GM21515 (cell line): Measurements from ENCODE around the gene PEX3.
"Not testable (repeated sequence)": the region's sequence is repeated elsewhere in the genome, so short reads cannot be mapped to it uniquely, and the experiment has no call there.

Source experiments
- ATAC-seq: cut with Tn5 transposase; IDR thresholded peaks from one replicate; pipeline ENCODE4 v1.9.1; 2021; ENCODE audit not compliant: unreplicated experiment

Gene PEX3

DNA sequence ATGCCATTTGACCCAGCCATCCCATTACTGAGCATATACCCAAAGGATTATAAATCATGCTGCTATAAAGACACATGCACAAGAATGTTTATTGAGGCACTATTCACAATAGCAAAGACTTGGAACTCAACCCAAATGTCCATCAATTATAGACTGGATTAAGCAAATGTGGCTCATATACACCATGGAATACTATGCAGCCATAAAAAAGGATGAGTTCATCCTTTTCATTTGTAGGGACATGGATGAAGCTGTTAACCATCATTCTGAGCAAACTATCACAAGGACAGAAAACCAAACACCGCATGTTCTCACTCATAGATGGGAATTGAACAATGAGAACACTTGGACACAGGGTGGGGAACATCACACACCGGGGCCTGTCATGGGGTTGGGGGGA is 2.7 kb upstream of the PEX3 start:
- ATAC-seq, result not testable (repeated sequence)

DNA sequence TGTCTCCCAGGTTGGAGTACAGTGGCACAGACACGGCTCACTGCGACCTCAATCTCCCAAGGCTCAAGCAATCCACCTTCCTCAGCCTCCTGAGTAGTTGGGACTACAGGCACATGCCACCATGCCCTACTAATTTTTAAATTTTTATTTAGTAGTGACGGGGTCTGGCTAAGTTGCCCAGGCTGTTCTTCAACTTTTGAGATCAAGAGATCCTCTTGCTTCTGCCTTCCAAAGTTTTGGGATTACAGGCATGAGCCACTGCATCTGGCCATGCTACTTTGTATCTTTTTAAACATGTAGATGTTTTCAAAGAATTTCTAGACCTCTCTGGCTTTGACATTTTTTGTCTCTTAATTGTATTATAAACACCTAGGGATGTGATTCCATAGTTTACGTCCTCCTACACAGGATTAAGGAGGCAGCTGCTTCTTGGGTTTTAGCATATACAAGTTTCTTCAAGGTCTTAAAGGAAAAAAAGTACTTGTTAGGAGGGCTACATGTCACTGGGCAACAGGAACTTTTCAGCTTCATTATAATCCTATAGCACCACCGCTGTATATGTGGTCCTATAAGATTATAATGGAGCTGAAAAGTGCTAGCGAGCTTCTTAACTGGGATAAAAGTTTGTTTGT is 1.4 kb upstream of the PEX3 start:
- ATAC-seq, result no peak

DNA sequence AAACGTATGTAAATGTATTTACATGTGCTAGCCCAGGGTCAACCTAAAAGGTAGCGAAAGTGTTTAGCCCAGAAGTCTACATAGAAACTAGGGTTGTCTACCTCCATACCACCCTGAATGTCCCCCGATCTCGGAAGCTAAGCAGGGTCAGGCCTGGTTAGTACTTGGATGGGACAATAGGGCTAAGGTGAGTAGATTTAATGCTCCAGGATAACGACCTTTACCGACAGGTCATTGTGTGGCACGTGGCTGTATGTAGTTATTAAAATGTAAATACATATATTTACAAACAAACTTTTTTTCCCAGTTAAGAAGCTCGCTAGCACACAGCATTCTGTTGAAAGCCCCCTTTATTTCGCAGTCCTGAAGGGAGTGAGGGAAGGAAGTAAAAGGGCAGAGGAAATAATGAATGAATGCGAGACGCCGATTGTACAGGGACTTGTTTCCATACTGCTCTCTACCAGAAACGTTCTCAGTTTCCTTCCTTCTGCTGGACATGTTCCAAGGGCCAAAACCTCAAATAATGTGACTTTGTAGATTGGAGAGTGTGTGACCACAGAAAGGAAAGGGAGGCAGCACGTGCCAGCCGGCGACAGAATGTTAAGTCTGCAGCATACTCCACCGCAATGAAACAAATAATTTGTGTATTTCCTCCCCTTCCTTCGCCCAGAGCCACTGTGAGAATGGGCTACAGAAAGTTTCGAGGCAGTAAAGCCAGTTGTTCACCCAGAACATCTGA is 722 bp upstream of the PEX3 start:
- ATAC-seq, result no peak

DNA sequence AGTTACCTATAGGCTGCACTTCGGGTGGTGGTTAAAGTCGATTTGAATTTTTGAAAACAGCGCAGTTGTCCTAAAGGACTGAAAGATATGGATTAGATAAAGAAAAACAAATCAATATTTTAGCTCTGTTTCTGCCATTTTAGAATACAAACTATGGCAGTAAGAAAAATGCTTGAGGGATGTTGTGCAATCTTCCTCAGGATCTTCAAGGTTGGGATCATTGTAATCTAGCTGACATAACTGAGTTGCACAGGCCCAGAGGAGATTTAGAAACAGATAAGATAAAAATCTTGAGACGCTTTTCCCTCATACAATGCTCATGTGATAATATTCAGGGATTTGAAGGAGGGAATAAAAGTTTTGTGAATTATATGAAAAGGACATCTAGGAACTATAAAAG is 926 bp downstream of the PEX3 start:
- ATAC-seq, result no peak

DNA sequence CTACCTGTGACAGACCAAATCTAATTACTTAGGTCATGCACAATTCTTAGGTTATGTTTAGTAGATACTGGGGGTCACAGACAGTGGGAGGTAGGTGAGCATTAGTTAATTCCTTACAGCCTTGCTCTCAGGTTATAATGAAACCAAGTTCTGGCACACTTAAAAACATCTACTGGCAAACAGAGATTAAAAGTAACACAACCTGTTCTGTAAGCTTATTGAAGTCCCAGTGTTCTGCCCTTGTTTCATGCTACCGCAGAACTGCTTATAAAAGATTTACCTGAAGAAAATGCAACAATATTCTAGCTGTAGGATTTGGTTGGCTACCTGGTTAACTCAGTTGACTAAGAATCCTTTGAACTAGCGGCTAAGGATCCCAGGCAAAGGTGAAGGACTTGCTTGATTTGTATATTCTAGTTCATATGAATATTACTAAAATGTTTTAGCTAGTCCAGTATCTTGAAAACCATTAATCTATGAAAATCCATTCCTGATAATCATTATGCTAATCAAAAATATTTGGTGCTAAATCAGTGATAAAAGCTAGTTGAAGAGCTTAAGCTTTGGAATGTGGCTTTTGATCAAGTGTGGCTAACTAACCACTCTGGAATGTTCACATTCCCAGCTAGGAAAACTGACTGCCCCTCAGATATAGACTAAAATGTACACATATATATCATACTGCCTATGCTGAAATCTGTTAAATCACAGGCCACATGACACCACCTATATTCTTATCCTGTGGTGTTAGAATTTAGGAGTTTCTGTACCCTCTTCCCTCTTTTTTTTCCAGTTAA is 7.2 kb downstream of the PEX3 start:
- no peak for ATAC-seq

DNA sequence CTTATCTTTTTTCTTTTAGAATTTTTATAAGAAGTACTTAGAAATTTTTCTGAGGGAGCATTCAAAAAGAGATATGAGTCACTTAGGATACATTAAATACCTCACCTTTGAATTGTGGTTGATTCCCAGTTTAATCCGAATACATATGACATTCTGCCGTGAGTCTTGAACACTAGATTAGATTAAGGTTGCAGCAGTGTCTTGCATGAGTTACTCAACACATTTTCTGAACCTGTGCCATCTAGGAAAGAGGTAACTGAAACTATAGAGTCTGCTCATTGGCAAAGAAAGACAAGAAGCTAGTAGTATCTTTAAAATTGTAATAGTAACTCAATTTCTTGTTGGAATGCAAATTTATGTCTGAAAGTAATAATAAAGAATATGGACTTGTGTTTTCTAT is 14.9 kb downstream of the PEX3 start:
- ATAC-seq, result no peak

DNA sequence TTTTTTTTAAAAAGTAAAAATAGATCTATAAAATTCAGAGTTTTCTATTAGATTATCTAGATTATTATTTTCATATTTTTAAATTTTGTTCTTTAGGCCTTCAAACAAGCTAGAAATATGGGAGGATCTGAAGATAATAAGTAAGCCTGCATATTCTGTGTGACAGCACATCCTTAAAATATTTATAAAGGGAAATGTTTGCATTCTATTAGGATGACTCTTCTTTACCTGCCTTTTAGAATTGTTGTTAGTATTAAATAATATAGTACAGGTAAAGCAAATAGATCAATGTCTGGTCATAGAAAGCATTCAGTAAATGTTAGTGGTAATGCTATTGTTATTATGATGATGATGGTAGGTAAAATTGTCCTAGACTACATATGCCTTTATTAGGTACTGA is 17.4 kb downstream of the PEX3 start:
- no peak for ATAC-seq

DNA sequence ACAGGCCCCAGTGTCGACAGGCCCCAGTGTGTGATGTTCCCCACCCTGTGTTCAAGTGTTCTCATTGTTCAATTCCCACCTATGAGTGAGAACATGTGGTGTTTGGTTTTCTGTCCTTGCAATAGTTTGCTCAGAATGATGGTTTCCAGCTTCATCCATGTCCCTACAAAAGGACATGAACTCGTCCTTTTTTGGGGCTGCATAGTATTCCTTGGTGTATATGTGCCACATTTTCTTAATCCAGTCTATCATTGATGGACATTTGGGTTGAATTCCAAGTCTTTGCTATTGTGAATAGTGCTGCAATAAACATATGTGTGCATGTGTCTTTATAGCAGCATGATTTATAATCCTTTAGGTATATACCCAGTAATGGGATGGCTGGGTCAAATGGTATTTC is 18.2 kb downstream of the PEX3 start:
- not testable (repeated sequence) for ATAC-seq

DNA sequence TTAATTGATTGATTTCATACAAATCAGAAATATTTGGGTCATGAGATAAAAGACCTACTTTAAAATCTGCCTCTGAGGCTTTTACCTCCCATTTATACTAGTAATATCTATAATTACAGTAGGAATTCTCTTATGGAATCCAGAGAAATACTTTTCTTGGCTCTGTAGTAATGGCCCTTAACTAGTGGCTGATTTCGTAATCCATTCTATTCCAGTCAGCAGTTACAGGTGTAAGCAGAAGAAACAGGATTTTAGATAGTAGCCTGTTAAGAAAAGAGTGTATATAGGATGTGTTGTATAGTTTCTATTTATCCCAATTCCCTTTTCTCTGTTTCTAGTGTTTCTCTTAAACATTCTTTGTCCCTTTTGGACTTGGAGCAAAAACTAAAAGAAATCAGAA is 21.2 kb downstream of the PEX3 start:
- no peak for ATAC-seq

DNA sequence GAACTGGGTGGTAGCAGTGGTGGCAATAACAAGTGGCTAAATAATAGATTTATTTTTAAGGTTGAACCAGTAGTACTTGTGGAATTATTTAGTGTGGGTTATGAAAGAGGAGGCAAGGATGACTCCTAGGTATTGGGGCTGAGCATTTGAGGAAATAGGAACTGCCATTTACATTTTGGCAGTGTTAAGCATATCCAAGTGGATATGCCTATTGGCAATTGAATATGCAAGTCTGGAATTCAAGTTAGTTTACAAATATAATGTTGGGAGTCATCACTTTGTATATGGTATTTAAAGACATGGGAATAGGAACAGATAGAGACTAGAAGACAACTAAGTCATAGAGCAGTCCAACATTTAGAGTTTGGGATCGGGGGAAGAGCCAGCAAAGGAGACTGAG is 25.9 kb downstream of the PEX3 start:
- no peak for ATAC-seq

DNA sequence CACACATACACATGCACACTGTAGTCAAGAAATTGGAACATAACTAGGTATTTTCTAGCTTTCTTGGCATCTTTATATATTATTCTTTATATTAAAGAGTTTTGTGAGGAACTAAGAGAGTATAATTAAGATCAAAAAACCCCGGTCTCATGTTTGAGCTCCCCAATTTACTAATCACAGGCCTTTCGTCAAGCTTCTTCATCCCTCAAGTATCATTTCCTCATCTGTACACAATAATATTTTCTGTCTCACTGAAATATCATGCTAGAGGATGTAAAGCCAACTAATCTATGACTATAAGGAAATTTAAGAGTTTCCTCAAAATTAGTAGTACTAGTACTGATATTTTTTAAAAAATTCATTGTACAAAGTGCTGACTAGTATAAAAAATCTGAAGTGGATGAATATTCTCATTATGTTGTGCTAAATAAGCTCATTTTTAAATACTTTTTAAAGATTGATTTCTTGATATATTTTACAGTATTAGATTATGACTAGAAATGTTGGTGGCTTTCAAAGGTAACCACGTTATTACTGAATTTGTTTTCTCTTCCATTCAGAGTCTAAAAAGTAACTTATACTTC is 28.0 kb downstream of the PEX3 start:
- ATAC-seq, result no peak

DNA sequence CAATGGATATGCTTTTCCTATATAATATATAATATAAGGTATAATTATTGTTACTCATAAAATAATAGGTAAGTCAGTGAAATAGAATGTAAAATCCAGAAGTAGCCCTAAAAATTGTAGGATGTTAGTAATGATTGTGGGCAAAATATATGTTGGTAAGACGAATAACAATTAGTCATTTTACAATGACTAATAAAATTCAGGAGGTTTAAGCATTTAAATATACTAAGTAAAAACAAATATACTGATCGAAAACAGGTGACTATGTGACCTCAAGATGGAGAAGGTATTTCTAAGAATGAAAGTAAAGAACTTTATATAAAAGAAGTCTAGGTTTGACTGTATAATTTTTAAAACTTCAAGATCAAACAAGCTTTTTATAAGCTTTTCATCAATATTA is 32.0 kb downstream of the PEX3 start:
- ATAC-seq, result no peak

DNA sequence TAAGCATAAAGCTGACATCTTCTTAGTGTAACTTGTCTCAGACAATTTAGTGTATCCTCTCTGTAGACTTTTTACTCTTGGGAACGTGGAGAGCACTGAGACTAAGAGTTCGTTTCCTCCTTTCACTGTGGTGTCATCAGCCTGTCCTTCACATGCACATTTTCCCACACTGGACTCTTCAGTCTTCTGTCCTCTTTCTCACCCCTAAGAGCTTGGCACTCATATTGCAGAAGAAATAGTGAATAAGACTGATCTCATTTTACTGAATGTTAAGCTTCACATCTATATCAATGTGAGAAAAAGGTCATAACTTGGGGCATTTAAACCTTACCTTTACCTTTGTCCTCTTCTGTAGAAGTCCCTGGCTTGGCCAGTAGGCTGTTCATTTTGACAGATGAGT is 35.4 kb downstream of the PEX3 start:
- no peak for ATAC-seq

DNA sequence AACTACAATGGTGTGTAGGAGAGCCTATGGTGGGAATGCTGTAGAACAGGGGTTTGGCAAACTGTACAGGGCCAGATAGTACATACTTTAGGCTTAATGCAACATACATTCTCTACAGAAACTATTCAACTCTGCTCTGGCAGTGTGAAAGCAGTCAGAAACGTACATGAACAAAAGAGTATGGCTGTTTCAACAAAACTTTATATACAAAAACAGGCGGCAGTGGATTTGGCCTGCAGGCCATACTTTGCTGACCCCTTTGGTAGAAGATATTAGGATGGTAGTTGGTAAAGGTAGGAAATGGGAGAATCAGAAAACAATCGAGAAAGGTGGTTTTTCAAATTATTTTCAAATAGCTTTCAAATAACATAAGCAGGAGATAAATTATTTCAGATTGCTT is 36.1 kb downstream of the PEX3 start:
- ATAC-seq, result no peak

DNA sequence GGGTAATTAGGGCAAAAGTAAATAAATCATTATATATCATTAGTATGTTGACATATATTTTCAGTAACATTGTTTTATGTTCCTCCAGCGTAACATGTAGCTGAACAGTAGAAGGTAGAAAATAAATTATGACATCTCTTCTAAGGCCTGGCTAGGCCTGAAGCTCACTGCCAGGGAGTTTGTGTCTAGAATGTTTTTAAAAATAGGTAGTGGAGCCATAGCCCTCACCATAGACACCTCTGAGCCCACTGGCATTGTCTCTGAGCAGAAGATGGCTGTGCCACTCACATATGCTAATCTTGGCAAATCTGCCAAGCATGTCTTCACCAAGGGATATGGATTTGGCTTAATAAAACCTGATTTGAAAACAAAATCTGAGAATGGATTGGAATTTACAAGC is 39.6 kb downstream of the PEX3 start:
- no peak for ATAC-seq

DNA sequence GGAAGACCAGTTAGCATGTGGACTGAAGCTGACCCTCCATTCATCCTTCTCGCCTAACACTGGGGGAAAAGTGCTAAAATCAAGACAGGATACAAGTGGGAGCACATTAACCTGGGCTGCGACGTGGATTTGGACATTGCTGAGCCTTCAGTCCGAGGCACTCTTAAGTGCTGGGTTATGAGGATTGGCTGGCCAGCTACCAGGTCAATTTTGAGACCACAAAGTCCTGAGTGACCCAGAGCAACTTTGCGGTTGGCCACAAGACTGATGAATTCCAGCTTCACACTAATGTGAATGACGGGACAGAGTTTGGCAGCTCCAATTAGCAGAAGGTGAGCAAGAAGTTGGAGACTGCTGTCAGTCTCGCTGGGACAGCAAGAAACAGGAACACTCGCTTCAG is 40.2 kb downstream of the PEX3 start:
- no peak for ATAC-seq

DNA sequence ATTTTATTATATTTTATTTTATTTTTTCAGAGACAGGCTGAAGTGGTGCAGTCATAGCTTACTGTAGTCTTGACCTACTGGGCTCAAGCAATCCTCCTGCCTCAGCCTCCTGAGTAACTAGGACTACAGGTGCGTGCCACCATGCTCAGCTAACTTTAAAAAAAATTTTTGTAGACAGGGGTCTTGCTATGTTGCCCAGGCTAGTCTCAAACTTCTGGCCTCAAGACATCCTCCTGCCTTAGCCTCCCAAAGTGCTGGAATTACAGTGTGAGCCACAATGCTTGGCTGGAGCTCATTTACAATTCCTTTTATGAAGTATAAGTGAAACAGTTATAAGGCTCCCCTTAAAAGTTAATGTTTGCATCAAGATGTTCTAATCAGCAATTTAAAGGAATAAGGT is 46.4 kb downstream of the PEX3 start:
- no peak for ATAC-seq

DNA sequence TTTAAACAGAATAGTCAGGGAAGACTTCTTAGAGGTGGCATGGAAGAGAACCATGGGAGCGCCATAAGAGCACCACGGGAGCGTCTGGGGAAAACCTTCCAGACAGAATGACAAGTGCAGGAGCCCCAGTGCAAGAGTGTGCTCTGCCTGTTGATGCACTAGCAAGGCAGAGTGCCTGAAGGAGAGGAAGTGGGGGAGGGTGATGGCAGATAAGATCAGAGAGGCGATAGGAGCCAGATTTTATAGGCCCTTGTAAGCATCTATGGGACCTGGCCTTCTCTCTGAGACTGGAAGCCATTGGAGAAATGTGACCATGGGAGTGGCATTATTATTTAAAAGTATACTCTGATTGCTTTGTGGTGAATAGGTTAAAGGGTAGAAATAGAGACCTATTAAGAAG is 47.8 kb downstream of the PEX3 start:
- ATAC-seq, result no peak

DNA sequence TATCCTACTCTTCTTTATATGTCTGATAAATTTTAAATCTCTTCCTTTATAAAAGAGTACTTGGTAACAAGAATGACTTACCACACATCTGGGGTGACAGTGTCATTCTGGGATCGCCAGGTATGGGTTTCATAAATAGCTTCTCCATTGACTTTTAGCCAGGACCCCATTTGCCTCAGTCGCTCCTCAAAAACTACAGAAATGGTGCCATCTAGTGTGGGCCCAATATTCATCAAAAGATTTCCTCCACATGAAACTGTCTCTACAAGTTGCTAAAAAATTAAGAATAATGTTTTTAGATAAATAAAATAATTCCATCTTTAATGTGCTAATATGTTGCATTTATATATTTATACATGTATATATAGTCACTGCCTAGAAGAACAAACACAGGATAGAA is 51.2 kb downstream of the PEX3 start:
- no peak for ATAC-seq

DNA sequence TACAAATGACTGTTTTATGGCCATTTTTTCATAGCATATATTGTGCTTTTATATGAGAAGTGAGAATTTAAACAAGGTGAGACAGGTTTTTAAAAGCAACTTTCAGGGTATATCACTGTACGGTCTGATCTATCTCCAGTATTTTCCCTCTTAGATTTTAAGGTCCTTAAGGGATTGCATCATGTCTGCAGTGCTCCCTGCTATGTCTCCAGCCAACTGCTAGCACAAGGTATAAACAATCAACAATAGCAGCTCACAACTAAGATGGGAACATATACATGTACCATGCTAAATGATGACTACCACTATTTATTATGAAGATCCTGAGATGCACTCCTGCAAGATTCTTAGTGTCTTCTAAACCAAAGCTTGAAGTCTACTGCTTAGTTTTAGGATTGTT is 53.8 kb downstream of the PEX3 start:
- no peak for ATAC-seq

DNA sequence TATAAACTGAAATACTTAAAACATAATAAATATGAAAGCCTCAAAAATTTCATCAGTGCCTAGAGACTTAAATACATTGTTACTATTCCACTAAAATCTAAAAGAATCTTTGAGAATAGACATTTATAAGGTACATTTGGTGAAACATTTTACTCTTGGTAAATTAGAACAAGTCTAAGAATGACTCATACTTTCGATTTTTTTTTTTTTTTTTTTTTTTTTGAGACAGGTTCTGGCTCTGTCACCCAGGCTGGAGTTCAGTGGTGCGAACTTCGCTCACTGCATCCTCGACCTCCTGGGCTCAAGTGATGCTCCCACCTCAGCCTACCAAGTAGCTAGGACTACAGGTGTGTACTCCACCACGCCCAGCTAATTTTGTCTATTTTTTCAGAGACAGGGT is 54.5 kb downstream of the PEX3 start:
- no peak for ATAC-seq

DNA sequence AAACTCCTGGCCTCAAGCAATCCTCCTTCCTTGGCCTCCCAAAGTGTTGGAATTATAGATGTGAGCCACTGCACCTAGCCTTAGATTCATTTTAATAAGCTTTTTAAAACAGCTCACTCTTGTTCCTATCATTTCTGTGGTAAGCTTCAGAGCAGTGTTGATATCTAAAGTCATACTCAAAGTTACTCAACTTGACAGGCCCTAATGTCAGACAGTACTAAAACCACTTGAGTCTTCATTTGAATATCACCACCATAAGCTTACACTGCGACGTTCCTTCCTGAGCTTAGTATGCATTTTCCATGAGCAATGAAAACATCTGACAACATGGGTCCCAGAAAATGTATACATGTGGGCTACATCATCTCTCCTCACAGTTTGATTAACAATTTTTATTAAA is 54.9 kb downstream of the PEX3 start:
- no peak for ATAC-seq
